KBM-7 (cell line): ENCODE measurements around the gene SLC19A1.

Source experiments
- DNase-seq: peaks from one replicate; pipeline ENCODE4 v3.0.0-alpha.2; 2015
- in situ Hi-C: fragments of 300-500 bp; cut with MboI; formaldehyde crosslinking; loops from 2 replicates; pipeline ENCODE4 v1.14.3; 2020; ENCODE audit warnings: low sequenced_read_pairs, low pct_unique_long_range_greater_than_20kb, mixed read lengths

SLC19A1 gene

DNA sequence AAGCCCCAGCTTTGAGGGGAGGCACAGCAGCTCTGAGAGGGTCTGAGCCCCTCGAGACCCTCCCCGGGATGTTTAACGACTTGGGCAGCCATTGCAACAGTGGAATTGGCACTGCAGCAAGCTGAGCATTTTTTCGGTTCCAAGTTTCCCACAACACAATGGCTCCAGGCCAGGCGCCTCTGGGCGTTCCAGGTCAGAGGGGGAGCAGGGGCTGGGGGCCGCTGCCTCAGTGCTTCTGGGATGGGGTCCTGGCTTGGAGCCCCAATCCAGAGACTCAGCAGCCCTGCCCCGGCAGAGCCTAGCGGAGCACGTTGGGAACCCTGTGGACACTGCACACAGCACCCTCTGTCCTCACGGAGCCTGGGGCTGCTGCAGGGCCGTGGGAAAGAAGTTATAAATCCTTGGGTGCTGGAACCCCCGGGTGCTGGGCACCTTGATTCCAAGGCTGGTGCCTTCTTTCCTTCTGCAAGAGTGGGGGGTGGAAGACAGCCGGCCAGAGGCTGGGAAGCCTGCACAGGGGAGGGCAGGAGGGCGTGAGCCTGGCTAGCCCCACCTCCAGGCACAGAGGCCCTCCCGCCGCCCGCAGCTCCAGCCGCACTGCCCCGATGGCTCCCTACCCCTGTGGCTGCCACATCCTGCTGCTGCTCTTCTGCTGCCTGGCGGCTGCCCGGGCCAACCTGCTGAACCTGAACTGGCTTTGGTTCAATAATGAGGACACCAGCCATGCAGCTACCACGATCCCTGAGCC, 87.1 kb downstream of the SLC19A1 start:
- DNase-seq: no peak
- in situ Hi-C loops: no loop called here

- in situ Hi-C loops: no loop called here
- no peak for DNase-seq
Measured at GRCh38 chr21:45454060-45454925, 87.9 kb downstream of the SLC19A1 start.

DNA sequence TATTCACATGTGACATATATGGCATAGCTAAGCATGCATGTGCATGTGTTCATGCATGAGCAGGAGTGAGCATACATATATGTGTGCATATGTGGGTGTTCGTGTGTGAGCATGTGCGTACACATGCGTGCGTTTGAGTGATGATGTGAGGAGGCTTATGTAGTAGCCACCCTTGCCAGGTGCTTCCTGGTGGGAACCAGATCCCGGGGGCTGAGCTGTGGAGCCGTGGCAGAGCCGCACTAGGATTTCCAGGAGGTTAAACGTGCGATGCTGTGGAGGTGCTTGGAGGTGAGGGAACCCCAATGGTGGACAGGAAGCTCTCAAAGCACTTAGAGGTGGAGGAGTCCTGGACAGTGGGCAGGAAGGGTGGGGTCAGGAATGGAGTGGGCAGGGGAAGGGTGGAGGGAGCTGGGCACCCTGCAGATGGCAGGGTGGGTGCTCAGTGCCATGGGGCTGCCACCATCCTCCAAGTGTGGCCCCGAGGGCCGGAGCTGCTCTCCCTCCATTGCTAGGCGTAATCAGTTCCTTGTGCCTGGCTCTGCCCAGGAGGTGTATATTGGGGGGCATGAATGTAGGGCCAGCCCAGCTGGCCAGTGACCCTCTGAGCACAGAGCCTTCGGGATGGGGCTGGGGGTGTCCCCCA, 88.8 kb downstream of the SLC19A1 start:
- no peak for DNase-seq
- in situ Hi-C loops: no loop called here

- in situ Hi-C loops: no loop called here
- no peak for DNase-seq
Measured at GRCh38 chr21:45452696-45453307, 89.4 kb downstream of the SLC19A1 start.

DNA sequence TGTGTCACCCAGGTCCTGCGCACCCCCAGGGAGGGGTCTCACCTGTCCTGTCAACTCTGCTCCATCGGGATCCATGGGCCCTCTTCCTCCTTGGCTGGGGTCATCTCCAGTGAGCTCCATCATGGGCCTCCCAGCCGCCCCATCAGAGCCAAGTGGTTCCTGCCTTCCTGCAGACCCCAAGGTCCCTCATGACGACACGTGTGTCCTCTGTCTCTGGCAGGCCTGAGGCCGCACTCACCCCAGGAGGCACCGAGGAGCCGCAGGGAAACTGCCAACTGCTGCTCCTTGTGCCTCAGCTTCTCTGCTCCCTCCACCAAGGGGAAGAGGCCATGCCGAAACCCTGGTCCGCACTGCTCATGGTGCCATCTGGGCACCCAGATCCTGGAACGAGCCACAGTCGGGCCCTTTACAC, 90.5 kb downstream of the SLC19A1 start:
- in situ Hi-C loops: no loop called here

DNA sequence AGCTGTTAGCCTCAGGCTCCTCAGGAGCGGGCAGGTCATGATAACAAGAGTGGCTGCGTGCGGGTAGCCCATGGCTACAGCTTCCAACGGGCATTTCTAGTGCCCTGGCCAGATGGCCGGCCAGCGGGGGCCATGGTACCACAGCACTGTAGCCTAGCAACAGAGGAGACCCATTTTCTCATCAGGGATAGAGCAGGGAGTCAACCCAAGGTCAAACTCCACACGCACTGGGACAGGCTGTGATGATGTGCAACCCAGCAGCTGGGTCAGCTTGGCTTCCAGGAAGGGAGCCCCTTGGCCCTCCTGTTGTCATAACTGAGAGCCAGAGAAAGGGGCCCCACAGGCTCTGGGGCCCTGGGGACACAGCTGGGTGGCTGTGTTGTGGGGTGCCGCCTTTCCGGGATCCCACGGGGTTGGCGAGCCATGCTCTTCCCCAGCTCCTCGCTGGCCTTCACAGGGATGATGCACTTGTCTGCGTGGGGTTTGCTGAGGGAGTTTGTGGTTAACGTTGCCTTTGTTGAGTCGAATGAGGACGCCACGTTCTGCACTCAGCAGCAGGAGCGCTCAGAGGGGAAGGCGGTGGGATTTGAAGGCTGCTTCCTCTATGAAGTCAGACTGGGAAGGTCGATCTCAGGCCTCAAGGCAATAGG, 91.0 kb downstream of the SLC19A1 start:
- in situ Hi-C loops: no loop called here
- no peak for DNase-seq

More for the DNA sequence above, 90.5 kb downstream of the SLC19A1 start:
- no peak for DNase-seq

DNA sequence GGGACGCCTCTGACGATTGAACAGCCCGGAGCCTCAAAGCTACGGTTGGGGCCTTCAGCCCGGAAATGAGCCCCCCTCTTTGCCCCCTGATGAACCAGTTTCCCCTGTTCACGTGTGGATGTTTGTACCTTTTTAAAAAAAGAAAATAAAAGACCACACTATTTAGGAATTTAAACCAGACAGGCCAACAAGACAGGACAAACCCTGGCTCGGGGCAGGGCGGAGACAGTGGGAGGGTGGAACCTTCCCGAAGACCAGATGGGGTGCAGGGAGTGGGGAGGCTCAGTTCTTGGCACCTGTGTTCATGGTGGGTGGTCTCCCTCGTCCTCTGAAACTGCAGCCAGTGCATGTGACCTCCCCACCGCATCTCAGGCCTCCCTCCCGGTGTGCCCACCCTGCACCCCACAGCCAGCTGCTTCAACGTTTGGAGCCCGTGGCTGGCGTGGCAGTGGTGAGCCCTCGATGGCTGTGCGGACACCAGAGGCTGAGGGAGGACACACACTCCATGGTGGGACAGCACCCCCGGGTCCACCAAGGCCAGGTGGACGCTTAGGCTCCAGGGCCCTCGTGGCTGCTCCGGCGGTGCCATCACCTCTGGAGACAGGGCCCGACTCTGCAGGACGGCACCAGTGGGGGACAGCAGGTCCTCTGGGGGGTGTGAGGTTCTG, 91.7 kb downstream of the SLC19A1 start:
- no peak for DNase-seq
- in situ Hi-C loops: no loop called here

GRCh38 chr21:45449658-45450422, 92.4 kb downstream of the SLC19A1 start:
- in situ Hi-C loops: loop anchor here (25.0 kb wide), 1 partner anchor 313 kb away; no protein-coding TSS in a partner anchor
- DNase-seq: no peak

GRCh38 chr21:45448810-45449657, 93.2 kb downstream of the SLC19A1 start:
- no peak for DNase-seq
- in situ Hi-C loops: loop anchor here (25.0 kb wide), 1 partner anchor 312 kb away; no protein-coding TSS in a partner anchor

- in situ Hi-C loops: loop anchor here (25.0 kb wide), 1 partner anchor 311 kb away; no protein-coding TSS in a partner anchor
- no peak for DNase-seq
Measured at GRCh38 chr21:45448283-45448809, 93.9 kb downstream of the SLC19A1 start.
